GM18873 (cell line): ENCODE data around the gene FUT8.
A peak's percentile ranks its signal among the peaks of the same experiment; 100 is the strongest.
"Not testable (repeated sequence)": the region's sequence is repeated elsewhere in the genome, so short reads cannot be mapped to it uniquely, and the experiment has no call there.

Experiments
- ATAC-seq: cut with Tn5 transposase; IDR thresholded peaks from one replicate; pipeline ENCODE4 v1.9.1; 2021; ENCODE audit warnings: mild to moderate bottlenecking, moderate library complexity, moderate number of reproducible peaks; ENCODE audit not compliant: unreplicated experiment, low FRiP score

Gene FUT8

DNA sequence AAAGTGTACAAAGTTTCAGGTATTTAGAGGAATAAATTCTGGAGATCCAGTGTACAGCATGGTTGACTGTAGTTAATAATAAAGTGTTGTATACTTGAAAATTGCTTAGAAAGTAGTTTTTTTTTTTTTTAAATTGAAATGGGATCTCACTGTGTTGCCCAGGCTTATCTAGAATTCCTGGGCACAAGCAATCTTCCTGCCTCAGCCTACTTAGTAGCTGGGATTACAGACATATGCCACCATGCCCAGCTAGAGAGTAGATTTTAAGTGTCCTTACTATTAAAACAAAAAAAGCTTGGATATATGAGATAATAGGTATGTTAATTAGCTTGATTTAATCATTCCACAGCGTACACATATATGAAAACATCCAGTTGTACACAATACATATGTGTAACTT, 27.7 kb downstream of the FUT8 start:
- no peak for ATAC-seq

GRCh38 chr14:65444230-65444629, 31.7 kb downstream of the FUT8 start:
- ATAC-seq, result no peak

DNA sequence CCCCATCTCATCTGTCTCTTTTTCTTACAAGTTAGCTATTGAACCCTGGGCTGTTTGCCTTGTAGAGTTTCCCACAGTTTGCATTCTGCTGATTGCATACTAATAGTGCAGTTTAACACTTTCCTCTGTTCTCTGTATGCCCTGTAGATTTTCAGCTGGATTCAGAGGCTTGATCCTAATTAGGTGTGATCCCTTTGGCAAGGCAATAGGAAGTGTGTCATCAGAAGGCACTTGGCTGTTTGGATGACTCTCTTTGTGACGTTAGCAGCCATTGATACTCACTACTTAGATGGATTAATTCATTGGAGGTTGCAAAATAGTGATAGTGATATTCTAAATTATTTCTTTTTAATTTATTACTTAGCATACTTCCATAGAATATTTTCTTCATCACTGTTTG, 33.6 kb downstream of the FUT8 start:
- ATAC-seq, result no peak

GRCh38 chr14:65449647-65450046, 37.1 kb downstream of the FUT8 start:
- ATAC-seq, result no peak

GRCh38 chr14:65453807-65454480, 41.4 kb downstream of the FUT8 start:
- no peak for ATAC-seq

DNA sequence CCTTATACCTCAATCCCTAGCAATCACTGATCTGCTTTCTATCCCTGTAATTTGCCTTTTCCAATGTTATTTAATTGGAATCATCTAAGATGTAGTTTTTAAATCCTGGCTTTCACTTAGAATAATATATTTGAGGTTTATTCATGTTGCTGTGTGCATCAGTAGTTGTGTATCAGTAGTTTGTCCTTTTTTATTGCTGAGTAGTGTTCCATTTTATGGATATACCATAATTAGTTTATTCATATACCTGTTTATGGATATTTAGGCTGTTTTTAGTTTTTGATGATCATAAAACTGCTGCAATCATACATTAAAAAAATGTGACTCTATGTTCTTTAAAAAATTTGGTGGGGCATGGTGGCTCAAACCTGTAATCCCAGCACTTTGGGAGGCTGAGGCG, 43.7 kb downstream of the FUT8 start:
- ATAC-seq, result no peak

GRCh38 chr14:65461730-65462129, 49.2 kb downstream of the FUT8 start:
- ATAC-seq, result no peak

- peak; percentile 58 for ATAC-seq
These were observed 49.9 kb downstream of the FUT8 start for GRCh38 chr14:65462411-65462810.

DNA sequence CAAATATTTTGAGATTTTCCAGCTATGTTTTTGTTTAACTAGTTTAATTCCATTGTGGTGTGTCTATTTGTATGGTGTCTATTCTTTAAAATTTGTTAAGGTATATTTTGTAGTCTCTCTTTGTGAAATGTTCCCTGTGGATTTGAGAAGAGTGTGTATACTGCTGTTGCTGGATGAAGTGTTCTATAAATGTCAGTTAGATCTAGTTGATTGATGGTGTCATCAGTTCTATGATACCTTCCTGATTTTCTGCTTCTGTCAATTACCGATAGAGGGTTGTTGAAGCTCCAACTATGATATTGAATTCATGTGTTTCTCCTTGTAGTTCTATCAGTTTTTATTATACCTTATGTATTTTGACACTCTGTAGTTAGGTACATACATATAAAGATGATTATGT, 53.1 kb downstream of the FUT8 start:
- ATAC-seq, result no peak

DNA sequence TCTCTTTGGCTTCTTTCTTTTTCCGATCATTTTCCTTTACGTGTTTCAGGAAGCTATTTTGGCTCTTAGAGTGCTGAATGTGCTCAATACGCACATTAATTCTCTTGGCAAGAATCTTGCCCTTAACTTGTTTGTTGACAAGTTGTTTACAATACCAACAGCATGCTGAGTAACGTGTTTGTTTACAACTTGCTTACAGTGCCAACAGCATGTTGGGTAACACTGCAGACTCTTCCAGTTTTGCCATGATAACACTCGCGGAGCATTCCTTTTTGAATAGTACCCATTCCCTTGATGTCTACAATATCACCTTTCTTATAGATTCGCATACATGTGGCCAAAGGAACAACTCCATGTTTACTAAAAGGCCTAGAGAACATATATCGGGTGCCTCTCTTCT, 55.4 kb downstream of the FUT8 start:
- not testable (repeated sequence) for ATAC-seq

GRCh38 chr14:65469903-65470302, 57.4 kb downstream of the FUT8 start:
- no peak for ATAC-seq

- ATAC-seq, result no peak
These were observed 57.9 kb downstream of the FUT8 start for GRCh38 chr14:65470404-65470880.

DNA sequence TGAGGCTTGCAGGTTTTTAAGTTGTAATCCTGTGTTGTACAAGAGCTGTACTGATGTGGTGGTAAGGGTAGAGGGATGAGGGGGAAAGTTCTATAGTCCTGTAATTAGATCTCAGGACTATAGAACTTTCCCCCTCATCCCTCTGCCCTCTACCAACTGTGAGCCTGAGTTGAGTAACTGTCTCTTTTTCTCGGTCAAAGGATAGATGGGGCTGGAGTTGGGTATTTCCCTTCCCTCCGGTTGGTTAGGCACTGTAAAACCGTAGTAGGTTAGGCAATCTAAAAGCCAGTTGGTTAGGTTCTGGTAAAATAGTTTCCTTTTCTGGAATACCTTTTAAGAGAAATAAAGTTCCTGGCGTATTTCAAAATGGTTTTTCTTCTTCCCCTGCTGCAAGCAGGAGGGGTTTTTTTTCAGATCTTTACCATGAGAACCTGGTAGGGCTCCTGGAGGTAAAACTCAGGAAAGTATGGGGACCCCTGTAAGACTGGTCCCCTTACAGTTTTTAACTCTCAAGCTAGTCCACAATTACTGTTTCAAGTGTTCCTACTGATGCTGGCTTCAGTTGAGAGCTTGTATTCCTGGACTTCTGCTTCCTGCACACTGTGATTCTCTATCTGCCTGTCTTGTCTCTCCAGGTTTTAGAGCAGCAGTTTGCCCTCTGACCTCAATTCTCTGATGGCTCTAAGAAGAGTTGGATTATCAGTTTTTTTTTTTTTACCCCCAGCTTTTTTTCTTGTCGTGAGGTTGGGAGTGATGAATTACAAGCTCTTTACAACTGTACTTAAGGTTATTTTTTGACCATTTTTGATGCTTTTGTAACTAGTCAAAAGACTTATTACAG, 58.7 kb downstream of the FUT8 start:
- peak; percentile 54 for ATAC-seq

GRCh38 chr14:65472189-65472588, 59.7 kb downstream of the FUT8 start:
- ATAC-seq, result no peak

- peak; percentile 68 for ATAC-seq
These were observed 63.9 kb downstream of the FUT8 start for GRCh38 chr14:65476273-65476941.

DNA sequence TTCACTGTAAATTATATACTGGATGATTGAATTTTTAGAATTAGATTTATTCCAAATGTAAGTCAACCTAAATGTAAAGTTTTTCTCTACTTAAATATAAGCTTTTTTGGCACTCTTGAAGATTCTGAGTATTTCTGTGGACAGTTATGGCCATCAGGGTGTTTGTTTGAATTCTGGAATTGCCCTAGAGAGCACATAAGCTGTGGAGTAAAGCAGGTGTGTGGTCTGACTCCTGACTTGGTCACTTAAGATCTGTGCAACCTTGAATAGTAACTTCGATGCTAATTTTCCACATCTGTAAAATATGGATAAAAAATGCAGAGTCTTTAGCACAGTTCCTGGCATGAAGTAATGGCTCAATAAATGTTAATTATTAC, 64.4 kb downstream of the FUT8 start:
- ATAC-seq, result no peak

- ATAC-seq, result no peak
These were observed 65.5 kb downstream of the FUT8 start for GRCh38 chr14:65478017-65478416.

GRCh38 chr14:65478596-65478995, 66.1 kb downstream of the FUT8 start:
- no peak for ATAC-seq

DNA sequence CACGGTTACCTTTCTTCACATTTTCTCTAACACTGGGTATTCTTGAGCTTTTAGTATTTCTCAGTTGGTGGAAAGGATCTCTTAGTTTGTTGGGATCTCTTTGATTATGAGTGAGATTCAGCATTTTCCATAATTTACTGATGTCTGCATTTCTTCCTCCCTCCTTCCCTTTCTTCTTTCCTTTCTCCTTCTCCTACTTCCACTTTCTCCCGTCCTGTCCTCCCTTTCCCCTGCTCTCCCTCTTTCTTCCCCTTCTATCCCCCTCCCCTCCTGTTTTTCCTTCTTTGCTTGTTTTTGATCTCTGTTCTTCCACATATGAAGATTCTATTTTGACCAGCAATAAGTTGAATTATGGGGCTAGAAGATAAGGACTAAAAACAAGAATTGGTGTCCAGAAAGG, 66.9 kb downstream of the FUT8 start:
- no peak for ATAC-seq

DNA sequence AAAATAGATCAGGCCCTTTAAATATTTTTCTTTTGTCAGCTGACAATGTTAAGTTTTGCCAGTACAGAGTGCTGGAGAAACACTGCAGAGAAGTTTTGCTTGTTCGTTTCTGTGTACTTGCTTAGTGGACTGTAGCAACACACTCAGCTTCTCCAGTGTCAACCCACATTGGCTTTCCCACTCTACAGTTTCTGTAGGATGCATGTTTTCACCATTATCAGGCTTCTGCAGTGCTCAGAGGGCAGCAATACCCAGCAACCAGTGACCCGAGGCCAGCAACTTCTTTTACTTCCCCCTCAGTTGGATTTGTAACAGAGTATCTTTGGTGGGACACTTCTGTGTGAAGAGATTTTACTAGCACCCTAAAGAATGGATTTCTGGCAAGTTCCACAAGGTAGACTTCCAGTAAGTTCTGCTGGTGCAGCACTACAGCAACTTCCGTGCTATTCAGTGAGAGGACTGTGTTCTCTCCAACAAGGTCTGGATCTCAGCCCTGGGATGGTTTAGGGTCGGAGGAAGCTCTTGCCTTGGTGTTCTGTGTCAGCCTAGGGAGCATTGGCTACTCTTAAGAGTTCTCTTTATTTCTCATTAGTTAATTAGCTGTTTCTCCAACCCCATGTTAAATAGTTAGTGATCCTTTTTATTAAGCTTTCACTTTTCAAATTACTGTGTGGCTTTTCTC, 70.4 kb downstream of the FUT8 start:
- no peak for ATAC-seq

DNA sequence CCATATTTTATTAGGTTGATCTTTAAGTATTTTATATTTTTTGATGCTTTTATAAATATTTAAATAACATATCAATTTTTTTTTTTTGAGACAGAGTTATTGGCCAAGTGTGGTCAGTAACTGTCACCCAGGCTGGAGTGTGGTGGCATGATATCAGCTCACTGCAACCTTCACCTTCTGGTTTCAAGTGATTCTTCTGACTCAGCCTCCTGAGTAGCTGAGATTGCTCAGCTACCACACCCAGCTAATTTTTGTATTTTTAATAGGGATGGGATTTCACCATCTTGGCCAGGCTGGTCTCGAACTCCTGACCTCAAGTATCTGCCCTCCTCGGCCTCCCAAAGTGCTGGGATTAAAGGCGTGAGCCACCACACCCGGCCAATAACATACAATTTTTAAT, 71.1 kb downstream of the FUT8 start:
- ATAC-seq, result no peak
